ENCODE data around the gene TPD52L3. TPM values are rescaled to one million over a fixed set of nuclear protein-coding genes. Genes with fewer than 3 reads are reported as not detected.

The TPD52L3 gene
- total RNA-seq, 1 donor, result not detected

DNA sequence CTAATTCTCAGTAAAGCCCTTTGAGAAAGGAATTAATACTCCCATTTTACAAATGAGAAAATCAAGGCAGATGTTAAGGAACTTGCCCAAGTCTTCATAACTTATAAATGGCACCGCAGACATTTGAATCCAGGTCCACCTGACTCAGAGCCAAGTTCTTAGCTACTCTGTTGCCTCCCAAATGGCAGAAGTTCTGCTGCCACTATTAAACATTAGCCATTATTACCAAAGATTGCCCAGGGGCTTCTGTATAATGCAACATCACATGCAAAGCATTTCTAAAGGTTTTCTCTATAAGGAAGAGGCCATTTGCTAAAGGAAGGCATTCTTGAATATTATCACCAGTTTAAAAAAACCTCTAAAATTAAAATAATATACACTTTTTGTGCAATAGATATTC, 28.3 kb downstream of the TPD52L3 start:
- no peak for DNase-seq (ENCODE audit: low read depth)
- no peak overlapping the region for H3K4me3 ChIP-seq (ENCODE audit: low read depth, low read length)

DNA sequence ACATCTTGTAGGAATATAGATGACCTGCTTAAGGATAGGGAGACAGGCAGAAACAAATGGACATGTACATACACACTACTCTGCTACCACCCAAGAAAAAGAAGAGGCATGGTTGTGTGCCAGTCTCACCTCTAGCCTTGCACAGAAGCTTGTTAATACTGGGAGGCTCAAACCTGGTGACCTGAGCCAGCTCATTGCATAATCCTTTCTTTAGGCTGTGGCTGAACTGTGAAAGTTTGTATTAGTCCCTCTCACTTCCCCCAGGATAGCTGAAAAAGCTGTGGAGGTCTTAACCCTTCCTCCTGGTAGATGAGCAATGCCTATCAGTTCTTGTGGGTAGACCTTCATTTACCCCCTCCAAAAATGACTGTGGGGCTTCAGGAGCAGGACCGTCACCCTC, 28.7 kb downstream of the TPD52L3 start:
- DNase-seq (ENCODE audit: low read depth), result no peak
- no peak overlapping the region for H3K4me3 ChIP-seq (ENCODE audit: low read depth, low read length)
- TF ChIP-seq CTCF (IDR thresholded peaks at IDR 0.05; ENCODE audit: insufficient read depth, low read length), result no peak

More for the DNA sequence above, 28.3 kb downstream of the TPD52L3 start:
- TF ChIP-seq CTCF (IDR thresholded peaks at IDR 0.05; ENCODE audit: insufficient read depth, low read length), result no peak

- no peak for TF ChIP-seq CTCF (IDR thresholded peaks at IDR 0.05; ENCODE audit: insufficient read depth, low read length)
- peak; percentile 85 for DNase-seq (ENCODE audit: low read depth)
- no peak overlapping the region for H3K4me3 ChIP-seq (ENCODE audit: low read depth, low read length)
These were observed 39.1 kb downstream of the TPD52L3 start for GRCh38 chr9:6367128-6367890.

DNA sequence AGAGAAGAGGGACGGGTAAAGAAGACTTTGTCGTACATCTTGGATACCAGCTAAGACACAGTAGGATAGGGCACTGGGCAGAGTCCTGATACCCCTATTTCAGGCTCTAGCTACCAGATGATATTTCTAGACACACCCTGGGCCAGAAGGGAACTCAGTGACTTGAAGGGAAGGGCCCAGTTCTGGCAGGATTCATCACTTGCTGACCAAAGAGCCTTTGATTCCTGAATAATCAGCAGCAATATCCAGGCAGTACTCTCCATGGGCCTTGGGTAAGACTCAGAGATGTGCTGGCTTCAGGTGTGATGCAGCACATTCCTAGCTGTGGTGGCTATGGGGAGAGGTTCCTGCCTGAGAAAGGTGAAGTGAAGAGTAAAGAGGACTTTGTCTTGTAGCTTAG, 40.7 kb downstream of the TPD52L3 start:
- no peak for TF ChIP-seq CTCF (IDR thresholded peaks at IDR 0.05; ENCODE audit: insufficient read depth, low read length)
- no peak overlapping the region for H3K4me3 ChIP-seq (ENCODE audit: low read depth, low read length)
- no peak for DNase-seq (ENCODE audit: low read depth)

Other genes with a start within 250 kb of the TPD52L3 start
- gene IL33, start 112.6 kb upstream of the TPD52L3 start, total RNA-seq (ENCODE audit: low replicate concordance), result 73.9 and 215 TPM in 2 replicates
- gene UHRF2, start 84.8 kb downstream of the TPD52L3 start, total RNA-seq (ENCODE audit: low replicate concordance), result 125 and 129 TPM in 2 replicates